Measurements from ENCODE around the gene RALB. TPM values are rescaled to one million over a fixed set of nuclear protein-coding genes. Genes with fewer than 3 reads are reported as not detected.
"Not testable (repeated sequence)": the region's sequence is repeated elsewhere in the genome, so short reads cannot be mapped to it uniquely, and the experiment has no call there.

RALB gene
- total RNA-seq, 2 experiments from 2014 or later = 3.1 to 3.6 TPM

- Mint-ChIP-seq H3K36me3 (ENCODE audit: low read depth) (no peaks in the 10 kb centered on the region), H3K27me3 (no peaks in the 10 kb centered on the region), H3K27ac (no peak overlapping the region), H3K4me3 (no peak overlapping the region), H3K4me1 (ENCODE audit: low read depth) (peaks cover 3% of the 10 kb centered on the region), H3K9me3 (no peaks in the 10 kb centered on the region)
- intact Hi-C loops (cut with DNase I, micrococcal nuclease) = no loop called here
- no peak for DNase-seq
- POLR2A ChIA-PET = no interaction called here
- Histone ChIP-seq H3K9me3 (ENCODE audit: control insufficient read depth in 1 of 2, insufficient read depth in 1 of 2, low read length in 2 of 2) (no peaks in the 10 kb centered on the region), H3K4me1 (ENCODE audit: insufficient read depth, low read length) (peaks cover 4% of the 10 kb centered on the region), H3K27me3 (ENCODE audit: control insufficient read depth in 1 of 2, insufficient read depth in 2 of 2, low read length in 2 of 2) (no peaks in the 10 kb centered on the region), H3K36me3 (ENCODE audit: insufficient read depth, low read length) (no peaks in the 10 kb centered on the region), H3K27ac (ENCODE audit: low read depth in 1 of 2, low read length in 2 of 2) (no peak overlapping the region), H3K4me3 (ENCODE audit: low read length) (no peak overlapping the region)
- no peak for ATAC-seq (ENCODE audit: poor library complexity)
- no peak for TF ChIP-seq CTCF (IDR thresholded peaks at IDR 0.05)
- CTCF ChIA-PET = no interaction called here
Measured at GRCh38 chr2:120320318-120320851, 67.7 kb downstream of the RALB start.

- H3K4me1 Mint-ChIP-seq (ENCODE audit: low read depth); H3K27me3 ChIP-seq (ENCODE audit: control insufficient read depth in 1 of 2, insufficient read depth in 2 of 2, low read length in 2 of 2); H3K27me3 Mint-ChIP-seq; H3K4me3 Mint-ChIP-seq; DNase-seq; H3K9me3 Mint-ChIP-seq; H3K4me3 ChIP-seq (ENCODE audit: low read length); H3K27ac Mint-ChIP-seq; H3K27ac ChIP-seq (ENCODE audit: low read depth in 1 of 2, low read length in 2 of 2); intact Hi-C loops (cut with DNase I, micrococcal nuclease); ATAC-seq (ENCODE audit: poor library complexity); POLR2A ChIA-PET; H3K4me1 ChIP-seq (ENCODE audit: insufficient read depth, low read length); H3K36me3 Mint-ChIP-seq (ENCODE audit: low read depth); CTCF ChIA-PET; H3K9me3 ChIP-seq (ENCODE audit: control insufficient read depth in 1 of 2, insufficient read depth in 1 of 2, low read length in 2 of 2); H3K36me3 ChIP-seq (ENCODE audit: insufficient read depth, low read length): not testable (repeated sequence)
Measured at GRCh38 chr2:120320887-120321556, 68.4 kb downstream of the RALB start.

- H3K4me3 Mint-ChIP-seq = no peak overlapping the region
- Histone ChIP-seq H3K27ac (ENCODE audit: low read depth in 1 of 2, low read length in 2 of 2) (no peak overlapping the region), H3K27me3 (ENCODE audit: control insufficient read depth in 1 of 2, insufficient read depth in 2 of 2, low read length in 2 of 2) (no peaks in the 10 kb centered on the region), H3K4me3 (ENCODE audit: low read length) (no peak overlapping the region), H3K4me1 (ENCODE audit: insufficient read depth, low read length) (peaks cover 4% of the 10 kb centered on the region), H3K36me3 (ENCODE audit: insufficient read depth, low read length) (no peaks in the 10 kb centered on the region), H3K9me3 (ENCODE audit: control insufficient read depth in 1 of 2, insufficient read depth in 1 of 2, low read length in 2 of 2) (no peaks in the 10 kb centered on the region)
- no peak for ATAC-seq (ENCODE audit: poor library complexity)
- H3K36me3 Mint-ChIP-seq (ENCODE audit: low read depth) = no peaks in the 10 kb centered on the region
- no peaks in the 10 kb centered on the region for H3K27me3 Mint-ChIP-seq
- no peak for TF ChIP-seq CTCF (IDR thresholded peaks at IDR 0.05)
- ChIA-PET POLR2A (no interaction called here), CTCF (no interaction called here)
- no peak overlapping the region for H3K27ac Mint-ChIP-seq
- intact Hi-C loops (cut with DNase I, micrococcal nuclease) = no loop called here
- H3K4me1 Mint-ChIP-seq (ENCODE audit: low read depth) = no peaks in the 10 kb centered on the region
- H3K9me3 Mint-ChIP-seq = no peaks in the 10 kb centered on the region
- DNase-seq = no peak
Measured at GRCh38 chr2:120321721-120322284, 69.2 kb downstream of the RALB start.

Data from CD4-positive, alpha-beta T cell (primary cell).